Epidermal melanocyte (primary cell): Measurements from ENCODE around the gene IARS2.
"Not testable (repeated sequence)": the region's sequence is repeated elsewhere in the genome, so short reads cannot be mapped to it uniquely, and the experiment has no call there.

Experiments used
- DNase-seq: peaks from one replicate; pipeline ENCODE4 v3.0.0; 2011; ENCODE audit warnings: low spot score; ENCODE audit not compliant: insufficient read length

Gene IARS2

DNA sequence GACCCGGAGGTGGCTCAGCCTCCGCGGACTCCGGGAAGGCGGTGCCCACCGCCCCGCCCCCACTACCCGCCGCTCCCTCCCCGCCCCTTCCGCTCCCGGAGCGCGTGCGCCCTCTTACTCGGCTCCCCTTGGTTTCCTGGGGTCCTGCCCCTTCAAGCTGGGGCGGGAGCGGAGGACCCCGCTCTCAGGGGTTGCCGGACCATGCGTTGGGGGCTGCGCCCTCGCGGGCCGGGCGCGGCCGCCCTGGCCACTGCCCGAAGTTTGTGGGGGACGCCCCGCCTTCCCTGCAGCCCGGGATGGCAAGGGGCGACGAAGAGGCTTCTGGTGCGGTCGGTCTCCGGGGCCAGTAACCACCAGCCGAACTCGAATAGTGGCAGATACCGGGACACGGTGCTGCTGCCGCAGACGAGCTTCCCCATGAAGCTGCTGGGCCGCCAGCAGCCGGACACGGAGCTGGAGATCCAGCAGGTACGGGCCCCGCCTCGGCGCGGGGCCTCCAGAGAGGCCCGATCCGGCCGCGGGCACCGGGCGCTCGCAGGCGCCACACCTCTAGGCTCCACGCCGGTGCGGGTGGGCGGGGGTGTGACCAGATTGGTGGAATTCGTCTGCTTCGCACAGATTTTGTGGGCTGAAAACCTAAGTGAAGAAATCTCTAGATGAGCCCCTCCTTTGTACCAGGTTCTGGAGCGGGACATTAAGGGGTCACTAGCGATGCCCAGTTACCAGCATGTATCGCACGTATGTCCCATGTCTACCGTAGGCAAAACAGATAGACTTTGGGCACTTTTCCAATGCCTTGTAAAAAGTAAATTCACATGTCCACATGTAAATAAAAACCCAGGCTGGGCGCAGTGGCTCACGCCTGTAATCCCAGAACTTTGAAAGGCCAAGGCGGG lies at the start of gene IARS2:
IARS2 (plus strand) TSS at position 117 of the 896 bp plus-strand sequence; CDS start at position 202, 85 bp downstream.
- DNase-seq: peak; percentile 74

DNA sequence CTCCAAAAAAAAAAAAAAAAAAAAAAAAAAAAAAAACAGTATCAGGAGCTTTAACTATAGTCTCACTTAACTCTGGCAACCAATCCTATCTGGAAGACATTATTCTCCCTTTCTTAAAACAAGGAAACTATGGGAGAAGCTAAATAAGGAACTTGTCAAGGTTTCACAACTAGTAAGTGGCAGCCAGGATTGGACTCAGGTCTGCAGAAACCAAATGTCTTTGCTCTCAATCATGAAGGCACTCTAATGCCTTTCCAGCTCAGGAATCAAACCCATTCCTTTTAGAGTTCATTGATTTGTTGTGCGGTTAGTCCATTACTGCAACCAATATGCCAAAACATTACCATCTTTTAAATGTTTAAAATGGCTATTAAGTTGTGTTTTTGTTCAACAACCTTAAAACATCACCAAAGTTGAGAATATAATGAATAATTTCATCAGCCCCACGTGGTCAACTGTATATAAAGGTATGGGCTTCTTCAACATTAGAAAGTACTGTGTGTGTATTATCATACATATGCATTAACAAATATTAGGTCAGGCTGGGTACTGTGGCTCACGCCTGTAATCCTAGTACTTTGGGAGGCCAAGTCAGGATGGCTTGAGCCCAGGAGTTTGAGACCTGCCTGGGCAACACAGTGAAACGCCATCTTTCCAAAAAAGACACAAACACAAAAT lies 49.1 kb upstream of the IARS2 start:
- DNase-seq: no peak

DNA sequence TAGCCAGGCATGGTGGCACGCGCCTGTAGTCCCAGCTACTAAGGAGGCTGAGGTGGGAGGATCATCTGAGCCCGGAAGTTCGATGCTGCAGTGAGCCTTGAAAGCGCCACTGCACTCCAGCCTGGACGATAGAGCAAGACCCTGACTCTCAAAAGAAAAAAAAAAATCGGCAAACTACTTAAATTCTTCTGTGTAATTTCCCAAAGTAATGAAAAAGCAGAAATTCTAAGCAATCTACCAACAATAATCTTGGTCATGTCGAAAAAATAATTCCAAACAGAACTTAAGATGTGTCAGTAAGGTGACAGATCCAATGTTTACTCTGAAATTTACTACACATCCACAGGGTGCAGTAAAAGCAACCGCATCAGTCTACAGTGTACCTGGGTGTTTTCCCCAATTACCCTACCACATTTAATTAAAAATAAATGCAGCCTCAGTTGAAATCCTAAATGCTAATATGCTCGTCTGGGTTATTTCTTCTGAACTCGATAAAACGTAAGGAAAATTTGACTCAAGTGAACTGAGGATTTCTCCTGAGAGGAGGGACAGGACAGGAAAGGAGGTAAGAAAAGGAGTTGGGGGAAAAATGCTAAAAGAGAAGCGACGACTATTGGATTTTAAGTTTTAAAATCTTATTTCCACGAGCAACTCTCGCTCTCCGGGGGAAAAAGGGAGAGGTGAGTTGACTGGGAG lies 48.4 kb upstream of the IARS2 start:
- DNase-seq: no peak

DNA sequence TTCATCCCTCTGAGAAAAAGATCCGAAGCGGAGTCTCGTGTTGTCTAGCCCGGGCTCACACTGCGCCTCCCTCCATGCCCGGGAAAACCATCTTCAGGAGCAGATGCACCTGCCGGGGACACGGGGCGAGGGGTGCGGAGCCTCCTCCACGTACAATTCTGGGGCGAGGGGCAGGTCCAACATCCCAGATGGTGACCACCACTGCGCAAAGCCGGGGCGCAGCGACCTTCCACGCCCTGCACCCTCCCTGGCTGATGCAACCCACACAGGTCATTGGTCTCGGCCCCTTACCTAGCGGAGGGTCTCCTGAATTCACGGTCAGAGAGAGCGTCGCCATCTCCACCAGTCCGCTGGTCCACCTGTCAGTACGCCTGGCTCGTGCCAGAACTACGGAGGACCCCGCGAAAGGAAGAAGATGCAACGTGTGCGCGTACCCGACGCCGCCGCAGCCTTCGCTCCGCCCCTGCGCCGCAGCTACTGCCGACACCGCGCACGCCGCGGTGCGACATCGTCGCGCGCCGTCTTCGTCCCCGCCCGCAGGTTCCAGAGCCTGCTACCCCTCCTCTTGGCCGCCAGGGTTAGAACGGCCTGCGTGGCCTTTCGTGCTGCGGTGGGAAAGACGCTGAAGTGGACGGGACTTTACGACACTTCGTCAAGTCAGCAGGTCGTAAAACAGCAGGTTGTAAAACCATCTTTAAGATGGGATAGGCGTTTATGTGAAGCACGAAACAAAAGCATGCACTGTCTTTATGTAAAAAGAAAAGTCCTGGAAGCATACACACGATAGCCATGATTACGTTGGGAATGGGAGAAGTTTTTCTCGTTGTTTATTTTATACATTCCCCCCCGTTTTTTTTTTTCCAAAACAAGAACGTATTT lies 47.6 kb upstream of the IARS2 start, which contains the start of gene EPRS1:
EPRS1 (minus strand) TSS at position 454 of the 879 bp plus-strand sequence; CDS start at position 337, 117 bp downstream.
- peak; percentile 96 for DNase-seq

DNA sequence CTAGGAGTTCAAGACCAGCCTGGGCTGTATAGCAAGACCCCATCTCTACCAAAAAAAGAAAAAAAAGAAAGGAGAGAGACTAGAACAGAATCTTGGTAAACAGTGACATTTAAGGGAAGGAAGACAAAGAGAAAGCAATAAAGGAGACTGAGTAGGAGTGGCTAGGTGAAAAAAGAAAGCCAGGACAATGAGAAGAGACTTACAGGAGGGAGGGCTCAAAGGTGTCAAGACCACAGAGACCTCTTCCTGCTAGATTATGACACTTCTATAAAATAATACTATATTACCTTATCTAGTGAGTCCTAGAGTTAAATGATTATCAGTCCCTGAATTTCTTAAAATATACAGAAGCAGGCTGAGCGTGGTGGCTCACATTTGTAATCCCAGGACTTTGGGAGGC lies 37.6 kb upstream of the IARS2 start:
- no peak for DNase-seq

GRCh38 chr1:220060876-220061275 lies 33.1 kb upstream of the IARS2 start:
- no peak for DNase-seq

DNA sequence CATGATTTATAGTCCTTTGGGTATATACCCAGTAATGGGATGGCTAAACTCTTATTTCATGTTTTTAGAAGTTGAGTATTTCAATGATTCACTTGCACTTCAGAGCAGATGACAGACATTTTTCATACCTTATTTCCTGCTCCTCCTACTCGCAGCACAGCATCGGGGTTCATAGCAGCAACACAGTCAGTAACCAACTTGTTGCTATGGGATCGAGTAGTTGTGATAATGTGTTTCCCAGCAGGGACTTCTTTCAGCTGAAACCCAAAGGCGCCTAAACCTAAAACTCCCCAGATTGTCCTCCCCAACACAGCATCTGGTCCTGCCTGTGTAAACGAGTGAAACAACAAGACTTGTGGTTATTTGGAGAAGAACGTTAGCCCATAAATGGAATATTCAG lies 31.3 kb upstream of the IARS2 start:
- DNase-seq: no peak

DNA sequence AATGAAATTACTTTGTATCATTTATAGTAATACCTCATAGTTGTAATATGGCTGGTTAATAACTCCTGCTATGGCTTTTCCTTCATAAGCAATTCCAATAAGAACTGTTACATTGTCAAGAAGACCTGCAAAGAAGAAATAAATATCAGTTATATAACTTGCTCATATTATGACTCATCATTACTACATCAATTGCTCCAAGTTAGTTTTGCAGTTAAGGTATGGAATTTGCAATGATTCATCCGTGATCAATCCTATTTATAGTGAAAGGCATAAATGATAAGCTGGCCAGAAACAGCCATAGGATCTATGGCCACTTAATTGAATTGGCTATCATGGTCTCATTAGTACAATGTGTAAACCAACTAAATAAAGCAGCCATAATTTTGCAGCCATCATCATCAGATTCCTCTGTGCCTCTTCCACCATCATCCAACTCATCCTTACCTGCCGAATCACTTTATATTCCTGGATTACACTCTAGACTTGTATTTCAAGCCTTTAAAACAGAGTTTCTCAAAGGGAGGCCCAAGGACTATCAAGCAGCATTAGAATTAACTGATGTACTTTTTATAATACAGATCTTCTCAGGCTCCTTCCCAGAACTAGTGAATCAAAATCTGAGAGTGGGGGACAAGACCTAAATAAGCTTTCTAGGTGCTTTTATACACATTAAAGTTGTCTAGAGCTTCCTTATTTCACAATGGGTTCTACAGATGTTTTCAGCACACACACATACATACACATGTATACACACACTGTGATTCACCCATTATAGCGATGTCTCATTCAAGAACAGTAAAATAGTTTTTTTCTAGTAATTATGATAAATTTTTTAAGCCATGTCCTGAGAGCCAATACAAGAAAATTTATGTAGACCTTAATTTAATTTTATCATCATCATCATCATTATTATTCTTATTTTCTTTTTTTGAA lies 26.4 kb upstream of the IARS2 start:
- DNase-seq: no peak

DNA sequence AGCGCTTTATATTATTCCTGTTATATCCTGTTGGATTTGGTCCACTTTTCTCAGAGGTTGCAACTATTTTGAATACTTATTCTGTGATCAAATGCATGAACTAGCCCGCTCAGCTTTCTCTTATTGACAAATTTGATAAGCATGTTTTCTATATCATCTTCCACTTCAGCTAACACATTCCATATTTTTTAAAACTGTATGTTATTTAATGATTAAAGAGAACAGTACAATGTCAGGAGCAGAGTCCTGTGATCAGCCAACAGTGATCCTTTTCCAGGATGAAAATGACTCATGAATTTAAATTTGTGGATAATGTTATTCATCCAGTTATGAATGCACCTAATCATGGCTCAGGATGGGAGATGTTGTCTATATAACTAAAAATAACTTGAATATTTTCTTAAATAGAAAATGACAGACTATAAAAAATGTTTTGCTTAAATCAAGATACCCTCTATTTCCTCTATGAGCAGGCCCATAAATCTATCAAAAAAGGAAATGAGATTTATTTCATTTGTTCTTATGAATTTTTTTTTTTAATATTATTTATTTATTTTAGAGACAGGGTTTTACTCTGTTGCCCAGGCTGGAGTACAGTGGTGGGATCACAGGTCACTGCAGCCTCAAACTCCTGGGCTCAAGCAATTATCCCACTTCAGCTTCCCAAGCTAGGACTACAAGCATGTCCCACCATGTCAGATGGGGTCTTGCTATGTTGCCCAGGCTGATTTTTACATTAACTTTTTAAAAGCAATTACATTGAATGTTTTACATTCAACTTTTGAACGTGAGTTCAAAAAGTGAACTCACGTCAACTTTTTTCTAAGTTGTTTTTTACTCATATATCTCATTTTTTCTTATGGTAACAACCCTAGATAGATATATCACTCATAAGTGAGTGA lies 16.8 kb upstream of the IARS2 start:
- DNase-seq: no peak

- no peak for DNase-seq
Observed at GRCh38 chr1:220077887-220078286, 16.0 kb upstream of the IARS2 start.

- DNase-seq: no peak
Observed at GRCh38 chr1:220084460-220084859, 9.5 kb upstream of the IARS2 start.

GRCh38 chr1:220086261-220086686 lies 7.7 kb upstream of the IARS2 start:
- not testable (repeated sequence) for DNase-seq

- peak; percentile 93 for DNase-seq
Observed at GRCh38 chr1:220089650-220090556, 4.0 kb upstream of the IARS2 start, which contains the start of gene BPNT1. TSS of gene BPNT1 (minus strand) at chr1:220089788. CDS start at chr1:220079846, 9,942 bp downstream.

GRCh38 chr1:220092694-220093093 lies 1.2 kb upstream of the IARS2 start:
- DNase-seq: no peak

DNA sequence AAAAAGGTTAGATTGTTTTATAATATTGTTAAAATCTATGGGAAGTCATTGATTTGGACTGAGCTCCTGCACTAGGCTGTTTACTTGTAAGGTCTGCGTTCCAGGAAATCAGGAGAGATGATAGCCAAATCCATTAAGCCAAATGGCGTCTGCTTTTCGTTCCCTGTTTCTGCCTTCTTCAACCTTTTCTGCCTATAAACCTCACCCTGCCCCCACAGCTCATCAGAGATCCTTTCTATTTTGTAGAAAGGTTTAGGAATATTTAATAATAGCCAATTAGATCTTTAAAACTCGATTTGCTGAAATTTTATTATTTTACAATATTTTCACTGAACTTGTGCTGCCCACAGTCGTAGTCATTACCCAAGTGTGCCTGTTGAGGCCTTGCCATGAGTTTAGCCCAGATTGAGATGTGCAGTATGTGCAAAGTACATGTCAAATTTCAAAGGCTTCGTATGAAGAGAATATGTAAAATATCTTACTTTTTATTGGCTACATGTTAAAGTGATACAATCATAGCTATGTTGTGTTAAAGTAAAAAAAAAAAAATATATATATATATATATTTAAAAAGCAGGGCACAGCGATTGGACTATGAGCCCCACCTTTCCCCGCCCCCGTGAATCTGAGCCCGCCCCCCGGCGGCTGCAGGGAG lies 444 bp upstream of the IARS2 start:
- DNase-seq: no peak

GRCh38 chr1:220099826-220100225 lies 5.9 kb downstream of the IARS2 start:
- no peak for DNase-seq

- DNase-seq: not testable (repeated sequence)
Observed at GRCh38 chr1:220110473-220110872, 16.5 kb downstream of the IARS2 start.
